ENCODE results near the gene USP21. TPM values are rescaled to one million over a fixed set of nuclear protein-coding genes. Genes with fewer than 3 reads are reported as not detected.

Gene USP21
- total RNA-seq, 1 donor from 2014 or later = 21.5 TPM

DNA sequence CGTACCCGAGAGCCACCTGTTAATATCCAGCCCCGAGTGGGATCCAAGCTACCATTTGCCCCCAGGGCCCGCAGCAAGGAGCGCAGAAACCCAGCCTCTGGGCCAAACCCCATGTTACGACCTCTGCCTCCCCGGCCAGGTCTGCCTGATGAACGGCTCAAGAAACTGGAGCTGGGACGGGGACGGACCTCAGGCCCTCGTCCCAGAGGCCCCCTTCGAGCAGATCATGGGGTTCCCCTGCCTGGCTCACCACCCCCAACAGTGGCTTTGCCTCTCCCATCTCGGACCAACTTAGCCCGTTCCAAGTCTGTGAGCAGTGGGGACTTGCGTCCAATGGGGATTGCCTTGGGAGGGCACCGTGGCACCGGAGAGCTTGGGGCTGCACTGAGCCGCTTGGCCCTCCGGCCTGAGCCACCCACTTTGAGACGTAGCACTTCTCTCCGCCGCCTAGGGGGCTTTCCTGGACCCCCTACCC, 1.4 kb downstream of the USP21 start:
- Mint-ChIP-seq H3K36me3 (ENCODE audit: unreplicated experiment) (no peaks in the 10 kb centered on the region), H3K4me1 (ENCODE audit: low read depth, unreplicated experiment) (peaks cover 14% of the 10 kb centered on the region), H3K4me3 (ENCODE audit: unreplicated experiment) (peak overlapping the region; percentile 91), H3K27me3 (ENCODE audit: unreplicated experiment) (peaks cover 8% of the 10 kb centered on the region), H3K9me3 (ENCODE audit: unreplicated experiment) (peaks cover 5% of the 10 kb centered on the region), H3K27ac (ENCODE audit: unreplicated experiment) (no peak overlapping the region)
- DNase-seq = no peak
- TF ChIP-seq, protein P1, sequence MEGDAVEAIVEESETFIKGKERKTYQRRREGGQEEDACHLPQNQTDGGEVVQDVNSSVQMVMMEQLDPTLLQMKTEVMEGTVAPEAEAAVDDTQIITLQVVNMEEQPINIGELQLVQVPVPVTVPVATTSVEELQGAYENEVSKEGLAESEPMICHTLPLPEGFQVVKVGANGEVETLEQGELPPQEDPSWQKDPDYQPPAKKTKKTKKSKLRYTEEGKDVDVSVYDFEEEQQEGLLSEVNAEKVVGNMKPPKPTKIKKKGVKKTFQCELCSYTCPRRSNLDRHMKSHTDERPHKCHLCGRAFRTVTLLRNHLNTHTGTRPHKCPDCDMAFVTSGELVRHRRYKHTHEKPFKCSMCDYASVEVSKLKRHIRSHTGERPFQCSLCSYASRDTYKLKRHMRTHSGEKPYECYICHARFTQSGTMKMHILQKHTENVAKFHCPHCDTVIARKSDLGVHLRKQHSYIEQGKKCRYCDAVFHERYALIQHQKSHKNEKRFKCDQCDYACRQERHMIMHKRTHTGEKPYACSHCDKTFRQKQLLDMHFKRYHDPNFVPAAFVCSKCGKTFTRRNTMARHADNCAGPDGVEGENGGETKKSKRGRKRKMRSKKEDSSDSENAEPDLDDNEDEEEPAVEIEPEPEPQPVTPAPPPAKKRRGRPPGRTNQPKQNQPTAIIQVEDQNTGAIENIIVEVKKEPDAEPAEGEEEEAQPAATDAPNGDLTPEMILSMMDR (IDR thresholded peaks at IDR 0.05; ENCODE audit: partially characterized antibody, unreplicated experiment) = no peak

DNA sequence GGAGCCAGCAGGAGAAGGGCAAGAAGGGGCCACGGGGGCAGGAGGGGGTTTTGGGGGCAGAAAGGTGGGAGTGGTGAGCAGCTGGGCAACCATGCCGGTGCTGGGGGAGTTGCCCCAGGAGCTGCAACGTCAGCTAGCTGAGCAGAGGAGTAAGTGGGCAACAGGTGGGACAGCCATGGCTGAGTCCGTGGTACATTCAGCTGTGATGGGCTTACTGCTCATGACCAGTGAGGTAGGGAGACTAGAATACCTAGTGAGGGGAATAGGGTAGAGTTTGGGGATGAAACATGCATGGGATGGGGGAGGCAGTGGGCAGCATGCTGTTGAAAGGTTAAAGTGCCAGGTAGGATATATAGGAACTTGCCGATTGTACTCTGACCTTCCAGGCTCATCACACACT, 2.4 kb downstream of the USP21 start:
- Mint-ChIP-seq H3K4me3 (ENCODE audit: unreplicated experiment) (no peak overlapping the region), H3K4me1 (ENCODE audit: low read depth, unreplicated experiment) (peaks cover 14% of the 10 kb centered on the region), H3K36me3 (ENCODE audit: unreplicated experiment) (no peaks in the 10 kb centered on the region), H3K9me3 (ENCODE audit: unreplicated experiment) (peaks cover 6% of the 10 kb centered on the region), H3K27ac (ENCODE audit: unreplicated experiment) (no peak overlapping the region), H3K27me3 (ENCODE audit: unreplicated experiment) (peaks cover 10% of the 10 kb centered on the region)
- DNase-seq = no peak
- TF ChIP-seq, protein P1 (IDR thresholded peaks at IDR 0.05; ENCODE audit: partially characterized antibody, unreplicated experiment) = no peak

DNA sequence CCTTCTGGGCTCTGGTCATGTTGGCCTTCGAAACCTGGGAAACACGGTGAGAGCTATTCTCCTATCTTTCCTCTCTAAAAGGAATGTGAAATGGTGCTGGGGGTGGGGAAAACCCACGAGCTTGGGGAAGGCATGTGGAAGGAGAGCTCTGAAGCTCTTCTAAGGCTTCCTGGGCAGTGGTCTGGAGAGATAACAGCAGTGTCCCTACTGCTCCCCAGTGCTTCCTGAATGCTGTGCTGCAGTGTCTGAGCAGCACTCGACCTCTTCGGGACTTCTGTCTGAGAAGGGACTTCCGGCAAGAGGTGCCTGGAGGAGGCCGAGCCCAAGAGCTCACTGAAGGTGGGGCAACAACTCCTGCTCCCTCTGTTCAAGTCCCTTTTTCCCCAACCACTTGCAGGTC, 2.8 kb downstream of the USP21 start:
- H3K27ac Mint-ChIP-seq (ENCODE audit: unreplicated experiment) = no peak overlapping the region
- peaks cover 9% of the 10 kb centered on the region for H3K9me3 Mint-ChIP-seq (ENCODE audit: unreplicated experiment)
- H3K4me3 Mint-ChIP-seq (ENCODE audit: unreplicated experiment) = peak overlapping the region; percentile 78
- TF ChIP-seq, protein P1 (IDR thresholded peaks at IDR 0.05; ENCODE audit: partially characterized antibody, unreplicated experiment) = no peak
- DNase-seq = no peak
- H3K27me3 Mint-ChIP-seq (ENCODE audit: unreplicated experiment) = peaks cover 13% of the 10 kb centered on the region
- no peaks in the 10 kb centered on the region for H3K36me3 Mint-ChIP-seq (ENCODE audit: unreplicated experiment)
- H3K4me1 Mint-ChIP-seq (ENCODE audit: low read depth, unreplicated experiment) = peaks cover 15% of the 10 kb centered on the region

DNA sequence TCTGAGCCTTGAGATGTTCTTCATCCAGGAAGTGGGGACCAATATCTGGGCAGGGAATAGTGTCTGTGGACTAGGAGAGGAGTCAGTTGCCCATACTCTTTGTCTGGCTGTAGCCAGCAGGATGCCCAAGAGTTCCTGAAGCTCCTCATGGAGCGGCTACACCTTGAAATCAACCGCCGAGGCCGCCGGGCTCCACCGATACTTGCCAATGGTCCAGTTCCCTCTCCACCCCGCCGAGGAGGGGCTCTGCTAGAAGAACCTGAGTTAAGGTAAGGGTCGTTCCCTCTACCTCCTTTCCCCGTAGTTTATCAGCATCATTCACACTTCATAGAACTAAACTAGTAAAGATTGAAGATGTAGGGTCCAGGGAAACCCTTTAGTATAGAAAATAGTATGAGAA, 3.5 kb downstream of the USP21 start:
- TF ChIP-seq, protein P1 (IDR thresholded peaks at IDR 0.05; ENCODE audit: partially characterized antibody, unreplicated experiment) = no peak
- Mint-ChIP-seq H3K9me3 (ENCODE audit: unreplicated experiment) (peaks cover 11% of the 10 kb centered on the region), H3K4me3 (ENCODE audit: unreplicated experiment) (peak overlapping the region; percentile 6), H3K27ac (ENCODE audit: unreplicated experiment) (no peak overlapping the region), H3K4me1 (ENCODE audit: low read depth, unreplicated experiment) (peaks cover 18% of the 10 kb centered on the region), H3K36me3 (ENCODE audit: unreplicated experiment) (no peaks in the 10 kb centered on the region), H3K27me3 (ENCODE audit: unreplicated experiment) (peaks cover 13% of the 10 kb centered on the region)
- DNase-seq = no peak

DNA sequence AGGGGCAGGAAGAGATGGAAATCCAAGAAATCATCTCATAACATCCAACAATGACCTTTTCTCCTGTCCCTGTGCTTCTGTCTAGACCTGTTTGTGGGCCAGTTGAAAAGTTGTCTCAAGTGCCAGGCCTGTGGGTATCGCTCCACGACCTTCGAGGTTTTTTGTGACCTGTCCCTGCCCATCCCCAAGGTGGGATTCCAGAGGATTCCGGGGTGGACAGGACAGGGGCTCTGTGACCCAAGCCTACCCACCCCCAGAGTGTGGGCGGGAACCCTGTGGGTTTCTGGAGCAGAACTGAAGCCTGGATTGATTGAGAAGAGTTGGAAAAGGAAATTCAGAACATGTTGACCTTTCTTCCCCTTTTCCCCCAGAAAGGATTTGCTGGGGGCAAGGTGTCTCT, 4.5 kb downstream of the USP21 start:
- H3K4me1 Mint-ChIP-seq (ENCODE audit: low read depth, unreplicated experiment) = peaks cover 14% of the 10 kb centered on the region
- no peaks in the 10 kb centered on the region for H3K36me3 Mint-ChIP-seq (ENCODE audit: unreplicated experiment)
- H3K27ac Mint-ChIP-seq (ENCODE audit: unreplicated experiment) = no peak overlapping the region

More for the DNA sequence above, 4.5 kb downstream of the USP21 start:
- H3K9me3 Mint-ChIP-seq (ENCODE audit: unreplicated experiment) = peaks cover 10% of the 10 kb centered on the region
- H3K27me3 Mint-ChIP-seq (ENCODE audit: unreplicated experiment) = peaks cover 13% of the 10 kb centered on the region
- TF ChIP-seq, protein P1 (IDR thresholded peaks at IDR 0.05; ENCODE audit: partially characterized antibody, unreplicated experiment) = no peak
- no peak overlapping the region for H3K4me3 Mint-ChIP-seq (ENCODE audit: unreplicated experiment)
- DNase-seq = no peak
